HepG2 (cell line): Measurements from ENCODE around the gene MC1R. TPM values are rescaled to one million over a fixed set of nuclear protein-coding genes. Genes with fewer than 3 reads are reported as not detected.
A peak's percentile ranks its signal among the peaks of the same experiment; 100 is the strongest.

Source experiments
- E2F1 ChIP-seq: sonication (generic); formaldehyde crosslinking; IDR thresholded peaks from 2 replicates; pipeline ENCODE4 v1.5.0; 2020; ENCODE audit warnings: missing genetic modification reagents
- ETV5 ChIP-seq: IDR thresholded peaks from 2 replicates; pipeline ENCODE4 v1.6.1; 2018; ENCODE audit warnings: missing biosample characterization, missing genetic modification reagents, inconsistent platforms, borderline replicate concordance
- FOXO1 ChIP-seq: sonication (generic); formaldehyde crosslinking; IDR thresholded peaks from 2 replicates; pipeline ENCODE4 v1.4.0; 2020; ENCODE audit warnings: missing genetic modification reagents
- GLMP ChIP-seq: sonication (generic); formaldehyde crosslinking; IDR thresholded peaks from 2 replicates; pipeline ENCODE4 v1.9.0; 2021; ENCODE audit warnings: missing genetic modification reagents, mild to moderate bottlenecking, borderline replicate concordance
- GZF1 ChIP-seq: sonication (generic); formaldehyde crosslinking; IDR thresholded peaks from 2 replicates; pipeline ENCODE4 v1.5.1; 2020; ENCODE audit warnings: mild to moderate bottlenecking, missing genetic modification reagents
- KAT7 ChIP-seq: IDR thresholded peaks from 2 replicates; pipeline ENCODE4 v1.6.1; 2018; ENCODE audit warnings: borderline replicate concordance, missing compliant biosample characterization
- NFKBIZ ChIP-seq: IDR thresholded peaks from 2 replicates; pipeline ENCODE4 v1.6.1; 2018; ENCODE audit warnings: missing genetic modification reagents, missing compliant biosample characterization
- RARA ChIP-seq: IDR thresholded peaks from 2 replicates; pipeline ENCODE4 v1.6.1; 2016; ENCODE audit warnings: missing genetic modification reagents, missing compliant biosample characterization
- RFX5 ChIP-seq: IDR thresholded peaks from 2 replicates; pipeline ENCODE4 v1.6.1; 2011; ENCODE audit warnings: low read depth, low read length, improper control_type of control experiment
- SP4 ChIP-seq: sonication (generic); formaldehyde crosslinking; IDR thresholded peaks from 2 replicates; pipeline ENCODE4 v1.8.1; 2023; ENCODE audit warnings: mild to moderate bottlenecking, missing genetic modification reagents
- TCF7L2 ChIP-seq: IDR thresholded peaks from 2 replicates; pipeline ENCODE4 v1.6.1; 2011; ENCODE audit warnings: mild to moderate bottlenecking, low read depth, low read length, moderate library complexity
- THAP11 ChIP-seq: IDR thresholded peaks from 2 replicates; pipeline ENCODE4 v1.6.1; 2016; ENCODE audit warnings: missing biosample characterization, missing genetic modification reagents
- XRCC5 ChIP-seq: fragments of 200-400 bp; formaldehyde crosslinking; optimal IDR thresholded peaks from 2 replicates; pipeline ENCODE3; 2017; ENCODE audit warnings: mild to moderate bottlenecking, low read length
- ZBTB14 ChIP-seq: sonication (generic); formaldehyde crosslinking; IDR thresholded peaks from 2 replicates; pipeline ENCODE4 v1.4.0; 2020; ENCODE audit warnings: missing genetic modification reagents
- ZBTB26 ChIP-seq: IDR thresholded peaks from 2 replicates; pipeline ENCODE4 v1.6.1; 2016; ENCODE audit warnings: missing compliant biosample characterization, missing genetic modification reagents, borderline replicate concordance
- ZFX ChIP-seq: sonication (generic); formaldehyde crosslinking; IDR thresholded peaks from 2 replicates; pipeline ENCODE4 v1.4.0; 2020; ENCODE audit warnings: mild to moderate bottlenecking, low read depth, missing genetic modification reagents, moderate library complexity
- ZMAT3 ChIP-seq: sonication (generic); formaldehyde crosslinking; conservative IDR thresholded peaks from 2 replicates; pipeline ENCODE4 v1.7.0; 2021; ENCODE audit warnings: missing genetic modification reagents
- ZNF503 ChIP-seq: sonication (generic); formaldehyde crosslinking; IDR thresholded peaks from 2 replicates; pipeline ENCODE4 v1.4.0; 2020; ENCODE audit warnings: missing genetic modification reagents
- ZNF724P ChIP-seq: sonication (generic); formaldehyde crosslinking; IDR thresholded peaks from 2 replicates; pipeline ENCODE4 v1.8.0; 2022; ENCODE audit warnings: missing genetic modification reagents, borderline replicate concordance
- ZNF749 ChIP-seq: sonication (generic); formaldehyde crosslinking; IDR thresholded peaks from 2 replicates; pipeline ENCODE4 v1.8.0; 2022; ENCODE audit warnings: mild to moderate bottlenecking, missing genetic modification reagents, moderate library complexity, borderline replicate concordance
- ZNF788 ChIP-seq: sonication (generic); formaldehyde crosslinking; IDR thresholded peaks from 2 replicates; pipeline ENCODE4 v1.5.0; 2020; ENCODE audit warnings: mild to moderate bottlenecking, missing genetic modification reagents, borderline replicate concordance
- ZNF839 ChIP-seq: sonication (generic); formaldehyde crosslinking; IDR thresholded peaks from 2 replicates; pipeline ENCODE4 v1.4.0; 2020; ENCODE audit warnings: missing genetic modification reagents, mild to moderate bottlenecking, borderline replicate concordance
- polyA plus RNA-seq, 8 experiments: library from polyadenylated mRNA; depleted of rRNA in 3 of 8; stranded (reverse) in 7 of 8; unstranded in 1 of 8; fragments of >200 nt; fragmentation: Illumina TruSeq in 4 of 8; extraction: Trizol in 4 of 8; gene quantifications; 2 replicates each; pipeline versions ENCODE4 v1.2.1 to v1.2.3, GENCODE V29; 2011 to 2016; ENCODE audit warnings: low read depth in 4 of 8, missing spikeins in 1 of 8, mixed read lengths in 1 of 8; ENCODE audit not compliant: insufficient read depth in 1 of 8
- total RNA-seq, 5 experiments: library from RNA; depleted of rRNA; stranded (reverse); fragments of >200 nt; fragmentation: Illumina TruSeq; extraction: Trizol; gene quantifications; 2 replicates each; pipeline ENCODE4 v1.2.3, GENCODE V29; 2016; ENCODE audit warnings: low read depth in 1 of 5

MC1R gene
- total and polyA plus RNA-seq, 2 of the 13 experiments (the other 11 are each of a cell fraction or from before 2014, with no cell fraction given) = 9.1 to 14.8 TPM

GRCh38 chr16:89921702-89922476, 3.2 kb downstream of the MC1R start (continued):
- TF ChIP-seq ETV5 (peak; percentile 87), GZF1 (CRISPR knock-in tag) (0 out of 2 replicates have a peak, but pooled peaks have one; percentile 13), RFX5 (no peak), ZFX (CRISPR knock-in tag) (peak; percentile 88), RARA (CRISPR knock-in tag) (peak; percentile 58; the same call in 1 of the 2 replicates), XRCC5 (peak; percentile 26), ZBTB26 (CRISPR knock-in tag) (peak; percentile 84; the same call in 1 of the 2 replicates), NFKBIZ (CRISPR knock-in tag) (peak; percentile 78; the same call in 1 of the 2 replicates), FOXO1 (CRISPR knock-in tag) (peak; percentile 41; the same call in 1 of the 2 replicates), ZNF749 (CRISPR knock-in tag) (0 out of 2 replicates have a peak, but pooled peaks have one; percentile 24), GLMP (CRISPR knock-in tag) (no peak), KAT7 (peak; percentile 84; the same call in 1 of the 2 replicates), ZMAT3 (peak; percentile 80; the same call in 1 of the 2 replicates), E2F1 (CRISPR knock-in tag) (no peak), THAP11 (CRISPR knock-in tag) (peak; percentile 72), ZNF503 (CRISPR knock-in tag) (no peak; the same call in none of the 2 replicates), ZNF788 (CRISPR knock-in tag) (0 out of 2 replicates have a peak, but pooled peaks have one; percentile 59), TCF7L2 (no peak), ZNF724P (CRISPR knock-in tag) (no peak), ZBTB14 (CRISPR knock-in tag) (peak; percentile 21; the same call in 1 of the 2 replicates), ZNF839 (CRISPR knock-in tag) (peak; percentile 50; the same call in 1 of the 2 replicates), SP4 (CRISPR knock-in tag) (peak; percentile 35; the same call in 1 of the 2 replicates)
